Stimulated activated CD4-positive, alpha-beta T cell treated with anti-CD3 and anti-CD28 coated beads, Interleukin-1b, Interleukin-23, amount 100 ng/mL, for 24 hours (primary cell): ENCODE data around the gene HSPA6.
A peak's percentile ranks its signal among the peaks of the same experiment; 100 is the strongest.
"Not testable (repeated sequence)": the region's sequence is repeated elsewhere in the genome, so short reads cannot be mapped to it uniquely, and the experiment has no call there.

Experiments
- DNase-seq, 4 experiments: peaks; one replicate each; pipeline ENCODE4 v3.0.0-alpha.2; 2020; ENCODE audit warnings: low read depth in 4 of 4, low spot score in 1 of 4

Gene HSPA6

DNA sequence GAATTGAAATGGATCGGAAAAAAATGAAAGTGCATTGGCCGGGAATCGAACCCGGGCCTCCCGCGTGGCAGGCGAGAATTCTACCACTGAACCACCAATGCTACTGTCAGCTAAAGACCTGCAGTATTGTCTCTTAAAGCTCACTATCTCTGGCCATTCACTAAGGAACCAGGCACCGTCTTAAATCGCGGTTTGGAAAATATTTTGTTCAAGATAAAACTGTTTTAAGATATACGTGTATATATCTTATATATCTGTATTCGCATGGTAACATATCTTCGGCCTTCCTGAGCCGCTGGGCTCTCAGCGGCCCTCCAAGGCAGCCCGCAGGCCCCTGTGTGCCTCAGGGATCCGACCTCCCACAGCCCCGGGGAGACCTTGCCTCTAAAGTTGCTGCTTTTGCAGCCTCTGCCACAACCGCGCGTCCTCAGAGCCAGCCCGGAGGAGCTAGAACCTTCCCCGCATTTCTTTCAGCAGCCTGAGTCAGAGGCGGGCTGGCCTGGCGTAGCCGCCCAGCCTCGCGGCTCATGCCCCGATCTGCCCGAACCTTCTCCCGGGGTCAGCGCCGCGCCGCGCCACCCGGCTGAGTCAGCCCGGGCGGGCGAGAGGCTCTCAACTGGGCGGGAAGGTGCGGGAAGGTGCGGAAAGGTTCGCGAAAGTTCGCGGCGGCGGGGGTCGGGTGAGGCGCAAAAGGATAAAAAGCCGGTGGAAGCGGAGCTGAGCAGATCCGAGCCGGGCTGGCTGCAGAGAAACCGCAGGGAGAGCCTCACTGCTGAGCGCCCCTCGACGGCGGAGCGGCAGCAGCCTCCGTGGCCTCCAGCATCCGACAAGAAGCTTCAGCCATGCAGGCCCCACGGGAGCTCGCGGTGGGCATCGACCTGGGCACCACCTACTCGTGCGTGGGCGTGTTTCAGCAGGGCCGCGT, at the start of gene HSPA6:
TSS of gene HSPA6 (plus strand) at position 724 of the 925 bp plus-strand sequence. CDS start at position 843, 119 bp downstream.
- peak in 3 of 4 experiments; percentile 70 to 77 (median 72) for DNase-seq

- DNase-seq = not testable (repeated sequence)
These were observed 46.6 kb upstream of the HSPA6 start for GRCh38 chr1:161477711-161478110.

DNA sequence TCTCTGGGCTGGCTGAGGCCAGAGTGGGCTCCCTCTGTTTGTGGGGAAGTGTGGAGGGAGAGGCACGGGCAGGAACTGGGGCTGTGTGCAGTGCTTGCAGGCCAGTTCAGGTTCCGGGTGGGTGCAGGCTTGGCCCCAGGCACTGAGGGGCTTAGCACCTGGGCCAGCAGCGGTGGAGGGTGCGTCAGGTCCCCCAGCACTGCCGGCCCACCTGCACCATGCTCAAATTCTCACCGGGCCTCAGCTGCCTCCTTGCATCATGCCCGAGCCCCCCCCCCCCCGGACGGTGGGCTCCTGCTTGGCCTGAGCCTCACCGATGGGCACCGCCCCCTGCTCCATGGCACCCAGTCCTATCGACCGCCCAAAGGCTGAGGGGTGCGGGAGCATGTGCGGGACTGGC, 45.4 kb upstream of the HSPA6 start:
- no peak for DNase-seq

GRCh38 chr1:161480381-161481035, 43.8 kb upstream of the HSPA6 start:
- DNase-seq = no peak

- no peak for DNase-seq
These were observed 42.5 kb upstream of the HSPA6 start for GRCh38 chr1:161481624-161482392.

DNA sequence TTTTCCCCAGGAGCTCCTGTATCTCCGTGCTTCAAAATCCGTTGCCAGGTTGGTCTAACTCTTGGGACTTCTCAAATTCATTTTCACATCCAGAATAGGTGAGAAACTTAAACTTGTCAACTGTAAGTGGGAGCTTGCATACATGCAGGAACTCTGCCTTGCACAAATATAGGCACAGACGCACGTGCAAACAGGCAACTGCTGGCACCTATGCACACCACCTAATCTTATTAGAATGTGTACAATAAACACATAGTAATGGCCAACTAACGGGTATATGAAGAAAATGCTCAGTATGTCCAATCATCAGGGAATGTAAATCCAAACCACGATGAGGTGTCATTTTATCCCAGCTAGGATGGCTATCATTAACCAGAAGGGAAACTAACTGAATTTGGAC, 41.7 kb upstream of the HSPA6 start:
- DNase-seq = no peak

- no peak for DNase-seq
These were observed 41.0 kb upstream of the HSPA6 start for GRCh38 chr1:161483361-161483760.

DNA sequence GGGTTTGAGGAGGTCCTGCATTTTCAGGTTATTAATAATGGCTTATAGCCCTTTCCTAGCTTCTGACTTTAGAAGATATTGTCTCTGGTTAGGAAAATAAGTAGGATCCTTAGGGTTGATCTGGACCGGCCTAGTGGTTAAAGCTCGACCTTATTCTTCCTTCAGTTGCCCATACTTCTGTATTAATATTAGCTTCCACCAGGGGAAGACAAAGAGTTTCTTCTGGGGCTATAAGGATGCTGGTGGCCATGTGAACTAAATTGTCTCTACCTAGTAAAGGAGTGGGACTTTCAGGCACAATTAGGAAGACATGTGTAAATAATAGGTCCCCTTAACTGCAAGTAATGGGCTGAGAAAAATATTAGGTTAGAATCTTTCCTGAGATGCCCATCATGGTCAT, 39.7 kb upstream of the HSPA6 start:
- DNase-seq = no peak

- peak in 2 of 4 experiments; percentile 8 to 21 for DNase-seq
These were observed 37.3 kb upstream of the HSPA6 start for GRCh38 chr1:161486806-161487741.

DNA sequence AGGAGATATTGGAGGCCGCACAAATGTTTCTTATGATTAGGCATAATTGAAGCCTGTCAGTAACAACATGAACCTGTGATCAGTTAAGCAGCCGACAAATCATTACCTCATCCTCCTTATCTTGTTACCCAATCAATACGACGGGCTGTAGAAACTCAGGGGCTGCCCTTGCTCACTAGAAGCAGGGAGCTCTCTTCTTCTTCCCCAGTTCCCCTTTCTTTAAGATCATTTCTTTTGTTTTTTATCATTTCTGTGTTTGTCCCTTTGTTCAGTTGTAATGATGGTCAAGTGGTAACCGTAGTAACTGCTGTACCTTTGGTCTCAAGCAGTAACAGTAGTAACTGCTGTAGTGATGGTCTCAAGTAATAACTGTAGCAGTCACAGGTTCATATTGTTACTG, 32.9 kb upstream of the HSPA6 start:
- no peak for DNase-seq

GRCh38 chr1:161492827-161493226, 31.5 kb upstream of the HSPA6 start:
- DNase-seq = no peak

DNA sequence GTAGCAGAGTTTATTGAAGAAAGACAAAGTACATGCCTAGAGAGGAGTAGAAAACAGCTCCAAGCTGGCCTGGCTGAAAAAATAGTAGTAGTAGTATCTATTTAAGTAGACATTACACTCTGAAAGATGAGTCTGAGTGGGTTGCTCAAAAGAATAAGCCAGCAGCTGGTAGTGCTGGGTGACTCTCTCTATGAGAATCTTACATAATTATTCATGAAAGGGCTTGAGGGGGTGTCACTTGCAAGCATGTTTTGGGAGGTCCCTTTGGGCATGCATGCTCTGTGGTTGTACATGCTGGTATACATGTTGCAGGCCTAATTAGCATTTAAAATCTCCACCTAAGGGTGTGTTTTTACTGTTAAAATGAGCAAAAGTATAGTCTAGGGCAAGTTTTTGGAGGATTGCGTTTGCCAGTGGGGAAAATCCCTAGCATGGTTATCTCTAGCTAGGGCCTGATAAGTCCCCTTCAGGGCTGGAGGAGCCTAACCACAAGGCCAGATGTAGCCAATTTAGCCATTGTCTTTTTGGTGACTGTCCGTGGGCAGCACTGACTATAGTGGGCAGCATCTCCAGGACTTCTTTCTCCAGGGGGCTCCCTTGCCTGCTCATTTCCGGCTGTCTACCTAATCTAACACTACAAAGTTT, 30.1 kb upstream of the HSPA6 start:
- DNase-seq = no peak

GRCh38 chr1:161495490-161495889, 28.9 kb upstream of the HSPA6 start:
- no peak for DNase-seq

DNA sequence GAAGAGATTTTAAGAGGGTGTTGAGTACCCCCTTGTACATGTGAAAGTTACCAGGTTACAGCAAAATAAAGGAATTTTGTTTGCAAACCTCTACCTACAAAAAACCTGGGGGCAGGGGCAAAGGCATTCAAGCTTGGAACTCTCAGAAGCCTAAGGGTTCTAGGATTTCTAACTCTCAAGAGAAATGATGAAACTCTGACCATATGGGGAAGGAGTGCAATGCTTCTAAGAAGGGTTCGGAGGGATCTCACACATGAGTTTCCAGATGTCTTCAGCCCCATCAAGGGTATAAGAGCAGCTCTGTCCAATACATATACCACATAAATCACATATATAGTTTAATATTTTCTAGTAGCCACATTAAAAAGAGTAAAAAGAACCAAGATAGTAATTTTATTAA, 26.4 kb upstream of the HSPA6 start:
- DNase-seq = no peak

- DNase-seq = no peak
These were observed 25.7 kb upstream of the HSPA6 start for GRCh38 chr1:161498646-161499045.

DNA sequence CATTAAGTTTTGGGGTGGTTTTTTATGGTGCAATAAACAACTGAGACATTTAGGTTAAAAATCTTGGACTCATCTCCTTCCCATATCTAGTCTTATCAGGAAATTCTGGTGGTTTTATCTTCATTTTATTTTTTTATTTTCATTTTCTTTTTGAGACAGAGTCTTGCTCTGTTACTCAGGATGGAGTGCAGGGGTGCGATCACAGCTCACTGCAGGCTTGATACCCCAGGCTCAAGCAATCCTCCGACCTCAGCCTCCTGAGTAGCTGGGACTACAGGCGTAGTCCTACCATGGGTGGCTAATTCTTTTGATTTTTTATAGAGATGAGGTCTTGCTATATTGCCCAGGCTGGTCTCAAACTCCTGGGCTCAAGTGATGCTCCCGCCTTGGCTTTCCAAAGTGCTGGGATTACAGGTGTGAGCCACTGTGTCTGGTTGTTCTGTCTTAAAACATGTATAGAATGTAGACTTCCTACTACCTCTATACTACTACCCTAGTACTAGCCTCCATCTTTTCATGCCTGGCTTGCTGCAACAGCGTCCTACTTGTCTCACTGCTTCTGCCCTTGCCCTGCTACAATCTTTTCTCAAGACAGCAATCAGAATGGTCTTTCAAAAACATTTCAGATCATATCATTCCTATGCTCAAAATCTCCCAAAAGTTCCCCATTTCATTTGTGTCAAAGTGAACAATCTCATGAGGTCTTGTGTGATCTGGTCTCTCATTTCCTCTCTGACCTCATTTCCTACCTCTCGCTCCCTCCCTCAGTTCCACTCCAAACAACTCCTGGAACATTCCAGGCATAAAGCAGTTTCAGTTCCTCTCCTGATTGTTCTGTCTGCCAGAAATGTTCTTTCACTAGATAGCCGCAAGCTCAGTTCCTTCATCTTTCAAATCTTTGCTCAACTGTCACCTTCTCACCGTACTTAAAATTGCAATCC, 25.0 kb upstream of the HSPA6 start:
- DNase-seq = no peak

DNA sequence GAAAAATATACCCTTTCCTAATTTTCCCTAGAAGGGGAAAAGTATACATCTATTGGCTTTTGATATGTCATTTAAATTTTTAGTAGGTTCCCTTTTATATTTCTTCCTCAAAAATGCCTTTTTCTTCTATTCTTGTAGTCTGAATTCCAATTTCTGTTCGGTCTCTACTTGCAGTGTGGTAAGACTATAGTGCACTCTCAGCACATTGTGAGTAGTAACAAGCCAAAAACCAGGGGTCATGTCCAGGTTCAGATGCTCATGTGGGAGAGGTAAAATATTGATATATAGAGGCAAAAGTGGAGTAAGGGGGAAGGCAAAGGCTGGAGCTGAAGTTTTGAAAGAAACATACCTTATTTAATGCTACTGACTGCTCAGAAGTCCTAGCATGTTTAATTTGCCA, 23.1 kb upstream of the HSPA6 start:
- no peak for DNase-seq

GRCh38 chr1:161502181-161502580, 22.2 kb upstream of the HSPA6 start:
- no peak for DNase-seq
